A549 (cell line): ENCODE data around the gene NEURL1.

Experiments used
- CEBPB ChIP-seq, 2 experiments: fragments of >200 bp in 1 of 2; sonication (Bioruptor Twin) in 1 of 2; formaldehyde crosslinking in 1 of 2; IDR thresholded peaks; 2 replicates each; pipeline ENCODE4 v1.6.1; 2012 to 2016
- EP300 ChIP-seq, 2 experiments: fragments of >200 bp; sonication (Bioruptor Twin); formaldehyde crosslinking; IDR thresholded peaks; 2 replicates in 1 of 2; 3 replicates in 1 of 2; pipeline ENCODE4 v1.6.1; 2016 to 2017
- FOSL2 ChIP-seq, 2 experiments: fragments of 450-650 bp in 1 of 2; fragments of >200 bp in 1 of 2; sonication (Bioruptor Twin) in 1 of 2; formaldehyde crosslinking; IDR thresholded peaks; 2 replicates each; pipeline versions ENCODE4 v1.5.0 to v1.6.1; 2016 to 2020; ENCODE audit warnings: mild to moderate bottlenecking in 1 of 2, moderate library complexity in 1 of 2
- GATA3 ChIP-seq: IDR thresholded peaks from 2 replicates; pipeline ENCODE4 v1.6.1; 2012; ENCODE audit warnings: borderline replicate concordance
- MAFK ChIP-seq: fragments of 450-650 bp; IDR thresholded peaks from 2 replicates; pipeline ENCODE4 v1.6.1; 2014; ENCODE audit not compliant: partially characterized antibody
- POLR2A ChIP-seq: IDR thresholded peaks from 2 replicates; pipeline ENCODE4 v1.6.1; 2012; ENCODE audit warnings: mild to moderate bottlenecking, low read length
- POLR2AphosphoS2 ChIP-seq: conservative IDR thresholded peaks from 2 replicates; pipeline ENCODE4 v1.6.1; 2012; ENCODE audit warnings: low read length, improper control_type of control experiment, inconsistent platforms
- RAD21 ChIP-seq, 2 experiments: fragments of >200 bp in 1 of 2; sonication (Bioruptor Twin) in 1 of 2; formaldehyde crosslinking in 1 of 2; IDR thresholded peaks in 1 of 2; conservative IDR thresholded peaks in 1 of 2; 2 replicates in 1 of 2; 3 replicates in 1 of 2; pipeline ENCODE4 v1.6.1; 2012 to 2018; ENCODE audit warnings: inconsistent platforms in 1 of 2
- RFX5 ChIP-seq: fragments of 450-650 bp; IDR thresholded peaks from 2 replicates; pipeline ENCODE4 v1.7.1; 2014; ENCODE audit warnings: antibody characterized with exemption, mild to moderate bottlenecking, moderate library complexity
- SMC3 ChIP-seq: fragments of >200 bp; sonication (Bioruptor Twin); formaldehyde crosslinking; IDR thresholded peaks from 3 replicates; pipeline ENCODE4 v1.6.1; 2018; ENCODE audit warnings: inconsistent platforms
- TF ChIP-seq, protein P1 (sequence below): IDR thresholded peaks from 2 replicates; pipeline ENCODE4 v1.6.1; 2012
- TF ChIP-seq, protein P2 (sequence below): IDR thresholded peaks from 2 replicates; pipeline ENCODE4 v1.6.1; 2012
- TF ChIP-seq, protein P3 (sequence below): fragments of >200 bp; sonication (Bioruptor Twin); formaldehyde crosslinking; IDR thresholded peaks from 3 replicates; pipeline ENCODE4 v1.5.1; 2016

GRCh38 chr10:103497161-103497915 is 3.8 kb downstream of the NEURL1 start:
- TF ChIP-seq, protein P1, sequence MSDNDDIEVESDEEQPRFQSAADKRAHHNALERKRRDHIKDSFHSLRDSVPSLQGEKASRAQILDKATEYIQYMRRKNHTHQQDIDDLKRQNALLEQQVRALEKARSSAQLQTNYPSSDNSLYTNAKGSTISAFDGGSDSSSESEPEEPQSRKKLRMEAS, result no peak
- TF ChIP-seq, protein P2, sequence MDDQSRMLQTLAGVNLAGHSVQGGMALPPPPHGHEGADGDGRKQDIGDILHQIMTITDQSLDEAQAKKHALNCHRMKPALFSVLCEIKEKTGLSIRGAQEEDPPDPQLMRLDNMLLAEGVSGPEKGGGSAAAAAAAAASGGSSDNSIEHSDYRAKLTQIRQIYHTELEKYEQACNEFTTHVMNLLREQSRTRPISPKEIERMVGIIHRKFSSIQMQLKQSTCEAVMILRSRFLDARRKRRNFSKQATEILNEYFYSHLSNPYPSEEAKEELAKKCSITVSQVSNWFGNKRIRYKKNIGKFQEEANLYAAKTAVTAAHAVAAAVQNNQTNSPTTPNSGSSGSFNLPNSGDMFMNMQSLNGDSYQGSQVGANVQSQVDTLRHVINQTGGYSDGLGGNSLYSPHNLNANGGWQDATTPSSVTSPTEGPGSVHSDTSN, result no peak
- no peak for TF ChIP-seq SMC3
- TF ChIP-seq GATA3, result no peak
- TF ChIP-seq POLR2A, result no peak
- no peak for TF ChIP-seq POLR2AphosphoS2
- TF ChIP-seq, protein P3, sequence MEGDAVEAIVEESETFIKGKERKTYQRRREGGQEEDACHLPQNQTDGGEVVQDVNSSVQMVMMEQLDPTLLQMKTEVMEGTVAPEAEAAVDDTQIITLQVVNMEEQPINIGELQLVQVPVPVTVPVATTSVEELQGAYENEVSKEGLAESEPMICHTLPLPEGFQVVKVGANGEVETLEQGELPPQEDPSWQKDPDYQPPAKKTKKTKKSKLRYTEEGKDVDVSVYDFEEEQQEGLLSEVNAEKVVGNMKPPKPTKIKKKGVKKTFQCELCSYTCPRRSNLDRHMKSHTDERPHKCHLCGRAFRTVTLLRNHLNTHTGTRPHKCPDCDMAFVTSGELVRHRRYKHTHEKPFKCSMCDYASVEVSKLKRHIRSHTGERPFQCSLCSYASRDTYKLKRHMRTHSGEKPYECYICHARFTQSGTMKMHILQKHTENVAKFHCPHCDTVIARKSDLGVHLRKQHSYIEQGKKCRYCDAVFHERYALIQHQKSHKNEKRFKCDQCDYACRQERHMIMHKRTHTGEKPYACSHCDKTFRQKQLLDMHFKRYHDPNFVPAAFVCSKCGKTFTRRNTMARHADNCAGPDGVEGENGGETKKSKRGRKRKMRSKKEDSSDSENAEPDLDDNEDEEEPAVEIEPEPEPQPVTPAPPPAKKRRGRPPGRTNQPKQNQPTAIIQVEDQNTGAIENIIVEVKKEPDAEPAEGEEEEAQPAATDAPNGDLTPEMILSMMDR, result no peak
- no peak for TF ChIP-seq RAD21 (conservative IDR thresholded peaks at IDR 0.05 in 1 of 2, IDR thresholded peaks at IDR 0.05 in 1 of 2)
- TF ChIP-seq FOSL2 (IDR thresholded peaks at IDR 0.05), result no peak
- TF ChIP-seq FOSL2 (CRISPR knock-in tag; IDR thresholded peaks at IDR 0.05), result no peak
- no peak for TF ChIP-seq CEBPB (IDR thresholded peaks at IDR 0.05)
- no peak for TF ChIP-seq RFX5
- TF ChIP-seq MAFK, result no peak
- TF ChIP-seq EP300 (IDR thresholded peaks at IDR 0.05), result no peak
